T-cell (primary cell): ENCODE measurements around the gene TXNIP. TPM values are rescaled to one million over a fixed set of nuclear protein-coding genes. Genes with fewer than 3 reads are reported as not detected.

Source experiments
- ATAC-seq, 4 experiments: fragments of 200-7000 bp in 3 of 4; fragments of 150-1000 bp in 1 of 4; cut with Tn5 transposase; replicated peaks in 1 of 4; 1 replicate in 3 of 4; 2 replicates in 1 of 4; pipeline ENCODE4 v1.10.0; 2021; ENCODE audit warnings: moderate library complexity in 3 of 4, mild to moderate bottlenecking in 2 of 4, moderate number of reproducible peaks in 1 of 4
- CTCF ChIA-PET, 2 donors: fragments of 300-600 bp; sonication (Branson Sonifier 250); formaldehyde crosslinking; loops; one replicate each; lab custom pipeline; 2022; ENCODE audit warnings: antibody characterized with exemption in 2 of 2; lab: Charles Lee
- POLR2A ChIA-PET, 2 donors: fragments of 300-600 bp; sonication (Branson Sonifier 250); formaldehyde crosslinking; loops; one replicate each; lab custom pipeline; 2022; ENCODE audit warnings: antibody characterized with exemption in 2 of 2; lab: Charles Lee
- DNase-seq, 35 experiments: peaks; one replicate each; pipeline versions ENCODE4 v3.0.0 to v3.0.0-alpha.2; 2013 to 2023
- H3K27ac ChIP-seq: one replicate; pipeline ENCODE4 v1.5.1; 2013; ENCODE audit warnings: low read length
- H3K27me3 ChIP-seq, 2 experiments: replicated peaks in 1 of 2; 1 replicate in 1 of 2; 2 replicates in 1 of 2; pipeline versions ENCODE4 v1.6.1 to v1.7.0; 2013; ENCODE audit warnings: low read length in 1 of 2, mixed read lengths in 1 of 2; ENCODE audit not compliant: control insufficient read depth in 2 of 2, insufficient read depth in 2 of 2; ENCODE audit errors: extremely low read depth in 1 of 2
- H3K36me3 ChIP-seq, 2 donors: 1 replicate in 1 of 2; 2 replicates in 1 of 2; pipeline versions ENCODE4 v1.6.1 to v1.7.0; 2013; ENCODE audit warnings: low read length in 1 of 2; ENCODE audit not compliant: control insufficient read depth in 2 of 2, insufficient read depth in 1 of 2; ENCODE audit errors: extremely low read depth in 1 of 2
- H3K4me1 ChIP-seq, 2 experiments: 1 replicate in 1 of 2; 2 replicates in 1 of 2; pipeline versions ENCODE4 v1.6.1 to v1.7.0; 2013; ENCODE audit warnings: low read length in 2 of 2, mixed read lengths in 1 of 2; ENCODE audit not compliant: insufficient read depth in 2 of 2, control insufficient read depth in 1 of 2; ENCODE audit errors: extremely low read depth in 1 of 2
- H3K4me3 ChIP-seq, 2 donors: 1 replicate in 1 of 2; 2 replicates in 1 of 2; pipeline versions ENCODE4 v1.5.1 to v1.7.0; 2013; ENCODE audit warnings: mild to moderate bottlenecking in 2 of 2, low read length in 1 of 2, moderate library complexity in 1 of 2; ENCODE audit not compliant: control insufficient read depth in 1 of 2; ENCODE audit errors: extremely low read depth in 1 of 2
- H3K9me3 ChIP-seq: 2 replicates; pipeline ENCODE4 v1.7.0; 2013
- H3K27ac Mint-ChIP-seq, 2 donors: one replicate each; pipeline ENCODE4 v1.8.0; 2020 to 2021; ENCODE audit warnings: mild to moderate bottlenecking in 2 of 2, mixed read lengths in 2 of 2
- H3K27me3 Mint-ChIP-seq, 2 donors: one replicate each; pipeline ENCODE4 v1.8.0; 2021 to 2022; ENCODE audit warnings: mixed read lengths in 2 of 2
- H3K36me3 Mint-ChIP-seq: one replicate; pipeline ENCODE4 v1.8.0; 2021; ENCODE audit warnings: mixed read lengths
- H3K4me1 Mint-ChIP-seq, 3 donors: one replicate each; pipeline ENCODE4 v1.8.0; 2020 to 2022; ENCODE audit warnings: mixed read lengths in 3 of 3, mild to moderate bottlenecking in 1 of 3
- H3K4me3 Mint-ChIP-seq, 3 donors: one replicate each; pipeline ENCODE4 v1.8.0; 2020 to 2022; ENCODE audit warnings: mild to moderate bottlenecking in 3 of 3, mixed read lengths in 3 of 3, moderate library complexity in 3 of 3
- H3K9me3 Mint-ChIP-seq, 3 donors: one replicate each; pipeline ENCODE4 v1.8.0; 2020 to 2022; ENCODE audit warnings: mixed read lengths in 3 of 3
- WGBS: methylation state at CpG from one replicate; pipeline ENCODE4 v1.1.5; 2013; ENCODE audit warnings: missing lambda C conversion rate; ENCODE audit not compliant: insufficient coverage; 5-methylcytosine and 5-hydroxymethylcytosine counted together
- total RNA-seq, 35 experiments: library from RNA in 6 of 35; stranded (reverse) in 6 of 35; fragments of 120-200 nt in 1 of 35; gene quantifications; one replicate each; pipeline versions ENCODE4 v1.2.1 to v1.2.4 and lab custom pipeline; 2013 to 2026

TXNIP gene
- total RNA-seq, 5 donors from 2014 or later (not counting 1 experiment from before 2014, with no cell fraction given), result 721 to 2,117 (median 773) TPM

DNA sequence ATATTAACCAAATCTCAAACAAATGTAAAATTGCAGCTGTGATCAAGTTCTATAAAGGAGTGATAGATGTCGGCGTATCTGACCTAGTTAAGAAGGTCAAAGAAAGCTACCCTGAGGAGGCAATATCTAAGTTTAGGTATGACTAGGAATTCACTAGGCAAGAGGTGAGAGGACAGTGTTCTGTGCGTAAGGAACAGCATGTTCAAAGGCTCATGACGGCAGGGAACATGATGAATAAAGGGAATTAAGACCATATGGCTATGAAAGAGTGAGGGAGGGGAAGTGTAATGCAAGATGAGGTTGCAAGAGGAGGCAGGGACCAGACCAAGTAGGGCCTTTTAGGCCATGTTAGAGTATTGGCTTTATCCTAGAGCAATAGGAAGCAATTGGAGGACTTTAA is 47.2 kb downstream of the TXNIP start:
- H3K36me3 ChIP-seq, result peaks cover 3 to 45% of the 10 kb centered on the region in 2 donors
- H3K27me3 ChIP-seq, result no peaks in the 10 kb centered on the region
- no peaks in the 10 kb centered on the region for H3K9me3 ChIP-seq
- Mint-ChIP-seq H3K4me3 (no peak overlapping the region), H3K27me3 (no peaks in the 10 kb centered on the region), H3K9me3 (no peaks in the 10 kb centered on the region), H3K27ac (peak overlapping the region; percentile 23 to 30), H3K36me3 (peaks cover 29% of the 10 kb centered on the region), H3K4me1 (peaks cover 54 to 59% (median 58%) of the 10 kb centered on the region in 3 donors)
- ChIA-PET POLR2A (interaction anchor here in 1 of 2 donors (0.6 kb wide), 1 partner anchor 58 kb away, joined by 3 read pairs; no protein-coding TSS in a partner anchor), CTCF (interaction anchor here in 1 of 2 donors (0.6 kb wide), 2 partner anchors 9 to 39 kb away, joined by 3 read pairs; no protein-coding TSS in a partner anchor)
- H3K27ac ChIP-seq, result no peak overlapping the region
- ATAC-seq (no peak), DNase-seq (no peak)
- 94% methylated on average over 4 of the region's 4 CpGs for WGBS
- H3K4me3 ChIP-seq, result no peak overlapping the region
- peaks cover 0 to 26% of the 10 kb centered on the region in 2 experiments for H3K4me1 ChIP-seq

GRCh38 chr1:145947551-145947950 is 48.8 kb downstream of the TXNIP start:
- H3K9me3 ChIP-seq, result no peaks in the 10 kb centered on the region
- peaks cover 39% of the 10 kb centered on the region for H3K36me3 Mint-ChIP-seq
- H3K4me1 Mint-ChIP-seq, result peaks cover 46 to 56% (median 50%) of the 10 kb centered on the region in 3 donors
- no peaks in the 10 kb centered on the region for H3K27me3 Mint-ChIP-seq
- no peaks in the 10 kb centered on the region for H3K9me3 Mint-ChIP-seq
- no peak overlapping the region for H3K27ac ChIP-seq
- H3K4me3 ChIP-seq, result no peak overlapping the region
- no peak overlapping the region for H3K4me3 Mint-ChIP-seq
- no peak overlapping the region for H3K27ac Mint-ChIP-seq
- WGBS, result 100% methylated on average over 1 of the region's 4 CpGs
- peaks cover 0 to 16% of the 10 kb centered on the region in 2 experiments for H3K4me1 ChIP-seq
- ATAC-seq, result no peak
- ChIA-PET POLR2A (interaction anchor here in 1 of 2 donors (0.5 kb wide), 1 partner anchor 20 kb away, joined by 3 read pairs; no protein-coding TSS in a partner anchor), CTCF (no interaction called here)
- peaks cover 3 to 55% of the 10 kb centered on the region in 2 donors for H3K36me3 ChIP-seq
- no peaks in the 10 kb centered on the region for H3K27me3 ChIP-seq
- DNase-seq, result no peak

DNA sequence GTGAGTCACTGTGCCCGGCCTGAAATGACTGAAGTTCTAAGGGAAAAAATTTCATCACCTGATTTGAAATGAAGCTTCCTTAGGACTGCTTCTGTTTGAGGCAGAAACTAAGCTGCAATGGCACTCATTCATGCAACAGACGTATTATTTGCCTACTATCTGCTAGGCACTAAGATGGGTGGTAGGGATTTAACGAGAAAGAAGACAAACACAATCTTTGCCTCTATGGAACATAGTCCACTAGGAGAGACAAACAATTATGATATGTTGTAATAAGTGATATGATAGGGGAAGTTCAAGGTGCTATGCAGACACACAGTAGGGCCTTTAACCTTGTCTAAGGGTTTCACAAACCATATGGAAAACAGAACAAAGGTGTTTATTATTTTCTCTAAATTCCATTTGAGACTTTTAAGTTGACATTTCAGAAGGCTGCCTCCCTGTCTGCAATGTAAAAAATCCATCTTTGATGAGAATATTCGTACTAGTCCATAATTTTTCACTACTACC is 49.8 kb downstream of the TXNIP start:
- Histone ChIP-seq H3K27me3 (no peaks in the 10 kb centered on the region), H3K27ac (no peak overlapping the region), H3K4me1 (peaks cover 0 to 16% of the 10 kb centered on the region in 2 experiments), H3K4me3 (no peak overlapping the region), H3K36me3 (peaks cover 3 to 59% of the 10 kb centered on the region in 2 donors), H3K9me3 (no peaks in the 10 kb centered on the region)
- POLR2A ChIA-PET, result no interaction called here
- Mint-ChIP-seq H3K9me3 (no peaks in the 10 kb centered on the region), H3K27me3 (no peaks in the 10 kb centered on the region), H3K27ac (peak overlapping the region in 1 of 2 donors; percentile 64), H3K4me3 (no peak overlapping the region), H3K4me1 (peaks cover 38 to 47% (median 44%) of the 10 kb centered on the region in 3 donors), H3K36me3 (peaks cover 44% of the 10 kb centered on the region)
- DNase-seq (no peak), ATAC-seq (no peak)
- WGBS, result no CpG with 5 or more reads among the region's 4 CpGs
- CTCF ChIA-PET, result interaction anchor here (0.6 to 0.7 kb wide), 2 partner anchors 58 to 192 kb away, joined by 4 to 5 read pairs; no protein-coding TSS in a partner anchor

DNA sequence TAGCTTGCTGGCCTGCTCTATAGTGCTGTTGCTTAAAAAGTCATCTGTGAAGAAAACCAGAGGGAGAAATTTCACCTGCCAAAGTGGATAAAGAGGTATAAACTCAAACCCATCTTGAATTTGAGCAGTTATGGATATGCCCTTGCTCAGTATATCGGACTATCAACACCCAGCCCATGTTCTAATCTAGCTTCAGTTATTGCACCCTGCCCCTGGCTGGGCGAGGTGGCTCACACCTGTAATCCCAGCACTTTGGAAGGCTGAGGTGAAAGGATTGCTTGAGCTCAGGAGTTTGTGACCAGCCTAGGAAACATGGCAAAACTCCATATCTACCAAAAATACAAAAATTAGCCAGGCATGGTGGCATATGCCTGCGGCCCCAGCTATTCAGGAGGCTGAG is 51.8 kb downstream of the TXNIP start:
- H3K36me3 Mint-ChIP-seq, result peaks cover 40% of the 10 kb centered on the region
- ChIA-PET POLR2A (interaction anchor here in 1 of 2 donors (1.2 kb wide), 1 partner anchor 22 kb away, joined by 8 read pairs; no protein-coding TSS in a partner anchor), CTCF (interaction anchor here in 1 of 2 donors (0.6 kb wide), 1 partner anchor 98 kb away, joined by 3 read pairs; no protein-coding TSS in a partner anchor)
- ATAC-seq, result no peak
- H3K27ac ChIP-seq, result no peak overlapping the region
- H3K9me3 ChIP-seq, result no peaks in the 10 kb centered on the region
- H3K9me3 Mint-ChIP-seq, result no peaks in the 10 kb centered on the region
- no peak overlapping the region for H3K27ac Mint-ChIP-seq
- H3K27me3 ChIP-seq, result no peaks in the 10 kb centered on the region
- WGBS, result 100% methylated on average over 1 of the region's 3 CpGs
- peaks cover 0 to 59% of the 10 kb centered on the region in 2 donors for H3K36me3 ChIP-seq
- no peak overlapping the region for H3K4me3 Mint-ChIP-seq
- H3K27me3 Mint-ChIP-seq, result no peaks in the 10 kb centered on the region
- no peak for DNase-seq
- no peak overlapping the region for H3K4me3 ChIP-seq
- no peaks in the 10 kb centered on the region for H3K4me1 ChIP-seq
- peaks cover 21 to 27% (median 27%) of the 10 kb centered on the region in 3 donors for H3K4me1 Mint-ChIP-seq

DNA sequence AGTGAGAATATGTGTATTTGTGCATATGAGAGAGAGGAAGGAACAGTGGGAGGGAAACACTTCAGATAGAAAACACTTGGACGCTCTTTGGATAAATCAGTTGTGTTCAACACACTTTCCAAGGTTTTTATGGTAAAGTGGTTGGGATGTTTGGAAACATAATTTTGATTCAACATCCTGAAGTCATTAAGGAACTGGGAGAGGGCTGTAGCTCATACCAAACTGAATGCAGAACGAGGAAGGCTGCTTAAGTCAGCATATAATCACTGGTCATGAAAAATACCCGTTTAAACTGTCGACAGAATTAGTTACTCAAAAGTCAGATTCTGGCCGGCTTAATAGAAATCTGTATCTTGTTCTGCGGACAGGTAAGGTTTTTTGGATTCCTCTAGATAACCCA is 53.5 kb downstream of the TXNIP start:
- ChIA-PET POLR2A (no interaction called here), CTCF (interaction anchor here in 1 of 2 donors (0.6 to 0.9 kb wide), 3 partner anchors 15 to 98 kb away, joined by 3 read pairs; no protein-coding TSS in a partner anchor)
- H3K4me3 Mint-ChIP-seq, result no peak overlapping the region
- peak overlapping the region in 1 of 2 donors; percentile 56 for H3K27ac Mint-ChIP-seq
- Histone ChIP-seq H3K27me3 (no peaks in the 10 kb centered on the region), H3K36me3 (peaks cover 0 to 57% of the 10 kb centered on the region in 2 donors), H3K4me3 (no peak overlapping the region), H3K9me3 (no peaks in the 10 kb centered on the region), H3K27ac (no peak overlapping the region), H3K4me1 (no peaks in the 10 kb centered on the region)
- peaks cover 9 to 14% (median 13%) of the 10 kb centered on the region in 3 donors for H3K4me1 Mint-ChIP-seq
- H3K27me3 Mint-ChIP-seq, result no peaks in the 10 kb centered on the region
- WGBS, result 94% methylated on average over 4 of the region's 6 CpGs
- DNase-seq (no peak), ATAC-seq (no peak)
- H3K9me3 Mint-ChIP-seq, result no peaks in the 10 kb centered on the region
- peaks cover 32% of the 10 kb centered on the region for H3K36me3 Mint-ChIP-seq
